HepG2 (cell line): ENCODE data around the gene LZTS2. TPM values are rescaled to one million over a fixed set of nuclear protein-coding genes. Genes with fewer than 3 reads are reported as not detected.

Experiments
- GATAD1 ChIP-seq: IDR thresholded peaks from 2 replicates; pipeline ENCODE4 v1.6.1; 2016; ENCODE audit warnings: missing genetic modification reagents, missing compliant biosample characterization
- MIXL1 ChIP-seq: IDR thresholded peaks from 2 replicates; pipeline ENCODE4 v1.6.1; 2016
- NFYC ChIP-seq: IDR thresholded peaks from 2 replicates; pipeline ENCODE4 v1.6.1; 2016; ENCODE audit warnings: missing genetic modification reagents, missing compliant biosample characterization
- PHF5A ChIP-seq: IDR thresholded peaks from one replicate; pipeline ENCODE4 v1.6.1; 2018; ENCODE audit warnings: low read depth, missing genetic modification reagents; ENCODE audit not compliant: unreplicated experiment
- SMYD3 ChIP-seq: sonication (generic); formaldehyde crosslinking; IDR thresholded peaks from 2 replicates; pipeline ENCODE4 v1.8.1; 2023; ENCODE audit warnings: mild to moderate bottlenecking, missing genetic modification reagents
- SPEN ChIP-seq: sonication (generic); formaldehyde crosslinking; IDR thresholded peaks from 2 replicates; pipeline ENCODE4 v1.5.1; 2020; ENCODE audit warnings: low read depth, mild to moderate bottlenecking, missing genetic modification reagents
- STAG1 ChIP-seq: sonication (generic); formaldehyde crosslinking; IDR thresholded peaks from 2 replicates; pipeline ENCODE4 v1.4.0; 2020; ENCODE audit warnings: missing genetic modification reagents
- TCF7 ChIP-seq: sonication (generic); IDR thresholded peaks from 2 replicates; pipeline ENCODE4 v1.6.1; 2016; ENCODE audit warnings: antibody characterized with exemption, low read depth
- ZFYVE20 ChIP-seq: sonication (generic); formaldehyde crosslinking; IDR thresholded peaks from 2 replicates; pipeline ENCODE4 v1.8.0; 2023; ENCODE audit warnings: low read depth, mild to moderate bottlenecking, moderate library complexity, missing genetic modification reagents, borderline replicate concordance
- ZNF142 ChIP-seq: sonication (generic); formaldehyde crosslinking; IDR thresholded peaks from 2 replicates; pipeline ENCODE4 v1.4.0; 2020; ENCODE audit warnings: missing genetic modification reagents
- ZNF382 ChIP-seq: sonication (generic); formaldehyde crosslinking; IDR thresholded peaks from 2 replicates; pipeline ENCODE4 v1.5.0; 2020; ENCODE audit warnings: missing genetic modification reagents, mild to moderate bottlenecking, borderline replicate concordance
- ZNF891 ChIP-seq: sonication (generic); formaldehyde crosslinking; IDR thresholded peaks from 2 replicates; pipeline ENCODE4 v1.5.0; 2020; ENCODE audit warnings: mild to moderate bottlenecking, missing genetic modification reagents
- polyA plus RNA-seq, 8 experiments: library from polyadenylated mRNA; depleted of rRNA in 3 of 8; stranded (reverse) in 7 of 8; unstranded in 1 of 8; fragments of >200 nt; fragmentation: Illumina TruSeq in 4 of 8; extraction: Trizol in 4 of 8; gene quantifications; 2 replicates each; pipeline versions ENCODE4 v1.2.1 to v1.2.3, GENCODE V29; 2011 to 2016; ENCODE audit warnings: low read depth in 4 of 8, missing spikeins in 1 of 8, mixed read lengths in 1 of 8; ENCODE audit not compliant: insufficient read depth in 1 of 8
- total RNA-seq, 5 experiments: library from RNA; depleted of rRNA; stranded (reverse); fragments of >200 nt; fragmentation: Illumina TruSeq; extraction: Trizol; gene quantifications; 2 replicates each; pipeline ENCODE4 v1.2.3, GENCODE V29; 2016; ENCODE audit warnings: low read depth in 1 of 5
- TF ChIP-seq, protein P1 (sequence below): sonication (generic); formaldehyde crosslinking; IDR thresholded peaks from 2 replicates; pipeline ENCODE4 v1.4.0; 2020; ENCODE audit warnings: mild to moderate bottlenecking, missing genetic modification reagents
- TF ChIP-seq, protein P2 (sequence below): fragments of 450-650 bp; IDR thresholded peaks from 2 replicates; pipeline ENCODE4 v1.6.1; 2016

Gene LZTS2
- total and polyA plus RNA-seq, 2 of the 13 experiments (the other 11 are each of a cell fraction or from before 2014, with no cell fraction given), result 43.6 to 65.6 TPM

DNA sequence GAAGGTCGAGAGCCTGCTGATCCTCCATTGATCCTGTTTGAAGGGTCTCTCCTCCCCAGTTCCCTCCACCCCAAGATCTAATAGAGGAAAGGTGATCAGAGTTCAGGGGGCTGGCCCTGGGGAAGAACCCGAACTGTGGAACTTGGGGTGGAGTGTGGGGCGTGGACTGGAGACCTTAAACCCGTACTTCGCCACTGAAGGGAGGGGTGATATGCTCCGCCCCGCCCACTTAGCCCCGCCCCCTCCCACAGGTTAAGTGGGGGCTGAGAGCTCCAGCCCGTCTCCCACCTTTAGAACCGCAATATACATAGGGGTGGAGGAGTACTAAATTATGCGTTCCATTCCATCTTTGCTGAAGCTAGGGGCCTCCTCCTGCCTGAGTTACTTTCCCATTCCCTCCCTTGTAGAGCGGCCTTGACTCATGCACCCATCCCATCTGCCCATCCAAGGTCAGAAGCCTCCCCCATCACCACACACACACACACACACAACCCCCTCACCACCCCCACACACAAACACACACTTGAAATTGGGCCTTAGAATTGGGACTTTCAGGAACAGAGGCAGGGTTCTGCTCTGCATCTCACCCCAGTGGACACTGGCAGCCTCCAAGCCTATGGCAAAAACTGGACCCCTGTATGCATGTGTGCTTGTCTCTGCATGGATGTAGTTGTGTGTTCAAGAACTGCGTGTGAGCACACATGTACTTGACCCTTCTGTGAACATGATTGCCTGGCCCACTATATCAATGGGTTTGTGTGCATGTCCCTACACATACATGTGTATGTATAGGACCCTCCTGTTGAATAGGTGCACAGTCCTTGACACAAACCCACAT, 29.3 kb upstream of the LZTS2 start (continued):
- TF ChIP-seq ZFYVE20 (CRISPR knock-in tag), result 0 out of 2 replicates have a peak, but pooled peaks have one; percentile 13
- TF ChIP-seq SMYD3 (CRISPR knock-in tag), result 0 out of 2 replicates have a peak, but pooled peaks have one; percentile 45
- TF ChIP-seq ZNF142 (CRISPR knock-in tag), result no peak
- no peak for TF ChIP-seq GATAD1 (CRISPR knock-in tag)
- peak; percentile 28; the same call in 1 of the 2 replicates for TF ChIP-seq TCF7
- TF ChIP-seq MIXL1 (CRISPR knock-in tag), result peak; percentile 72
- no peak for TF ChIP-seq PHF5A (CRISPR knock-in tag)
- TF ChIP-seq ZNF382 (CRISPR knock-in tag), result no peak
- TF ChIP-seq SPEN (CRISPR knock-in tag), result 0 out of 2 replicates have a peak, but pooled peaks have one; percentile 7
- TF ChIP-seq STAG1 (CRISPR knock-in tag), result no peak
- TF ChIP-seq ZNF891 (CRISPR knock-in tag), result no peak
- TF ChIP-seq NFYC (CRISPR knock-in tag), result no peak; the same call in 1 of the 2 replicates
- TF ChIP-seq, protein P1, sequence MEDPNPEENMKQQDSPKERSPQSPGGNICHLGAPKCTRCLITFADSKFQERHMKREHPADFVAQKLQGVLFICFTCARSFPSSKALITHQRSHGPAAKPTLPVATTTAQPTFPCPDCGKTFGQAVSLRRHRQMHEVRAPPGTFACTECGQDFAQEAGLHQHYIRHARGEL (CRISPR knock-in tag), result no peak
- TF ChIP-seq, protein P2, sequence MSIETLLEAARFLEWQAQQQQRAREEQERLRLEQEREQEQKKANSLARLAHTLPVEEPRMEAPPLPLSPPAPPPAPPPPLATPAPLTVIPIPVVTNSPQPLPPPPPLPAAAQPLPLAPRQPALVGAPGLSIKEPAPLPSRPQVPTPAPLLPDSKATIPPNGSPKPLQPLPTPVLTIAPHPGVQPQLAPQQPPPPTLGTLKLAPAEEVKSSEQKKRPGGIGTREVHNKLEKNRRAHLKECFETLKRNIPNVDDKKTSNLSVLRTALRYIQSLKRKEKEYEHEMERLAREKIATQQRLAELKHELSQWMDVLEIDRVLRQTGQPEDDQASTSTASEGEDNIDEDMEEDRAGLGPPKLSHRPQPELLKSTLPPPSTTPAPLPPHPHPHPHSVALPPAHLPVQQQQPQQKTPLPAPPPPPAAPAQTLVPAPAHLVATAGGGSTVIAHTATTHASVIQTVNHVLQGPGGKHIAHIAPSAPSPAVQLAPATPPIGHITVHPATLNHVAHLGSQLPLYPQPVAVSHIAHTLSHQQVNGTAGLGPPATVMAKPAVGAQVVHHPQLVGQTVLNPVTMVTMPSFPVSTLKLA, result no peak
